Measurements from ENCODE around the gene SLX9.

- TF ChIP-seq CTCF (IDR thresholded peaks at IDR 0.05; ENCODE audit: low read depth, low read length, poor library complexity, severe bottlenecking) (no peak), EZH2phosphoT487 (IDR thresholded peaks at IDR 0.05; ENCODE audit: borderline replicate concordance, low read length) (no peak)
These were observed 75.6 kb downstream of the SLX9 start for GRCh38 chr21:45015469-45015860.
